Mesothelial cell of epicardium (in vitro differentiated cells): ENCODE measurements around the gene ADAP1. TPM values are rescaled to one million over a fixed set of nuclear protein-coding genes. Genes with fewer than 3 reads are reported as not detected.

Source experiments
- DNase-seq, 2 experiments: peaks; one replicate each; pipeline ENCODE4 v3.0.0; 2021; ENCODE audit warnings: low spot score in 2 of 2; ENCODE audit not compliant: unreplicated experiment in 2 of 2
- H3K27ac Mint-ChIP-seq: 2 replicates; pipeline ENCODE4 v1.8.0; 2021; ENCODE audit warnings: mixed read lengths
- H3K27me3 Mint-ChIP-seq: 2 replicates; pipeline ENCODE4 v1.8.0; 2021; ENCODE audit warnings: low read depth, mixed read lengths
- H3K36me3 Mint-ChIP-seq: 2 replicates; pipeline ENCODE4 v1.8.0; 2021; ENCODE audit warnings: mixed read lengths
- H3K4me1 Mint-ChIP-seq: 2 replicates; pipeline ENCODE4 v1.8.0; 2021; ENCODE audit warnings: mixed read lengths
- H3K4me3 Mint-ChIP-seq: 2 replicates; pipeline ENCODE4 v1.8.0; 2021; ENCODE audit warnings: mild to moderate bottlenecking, moderate library complexity, mixed read lengths
- H3K9me3 Mint-ChIP-seq: 2 replicates; pipeline ENCODE4 v1.8.0; 2021; ENCODE audit warnings: mixed read lengths
- total RNA-seq: library from RNA; stranded (reverse); gene quantifications from 3 replicates; pipeline ENCODE4 v1.2.1, GENCODE V29; 2021
- TF ChIP-seq, protein P1 (sequence below): fragments of 200-600 bp; sonication (generic); IDR thresholded peaks from one replicate; pipeline ENCODE4 v1.5.0; 2021; ENCODE audit warnings: antibody characterized with exemption; ENCODE audit not compliant: unreplicated experiment

The ADAP1 gene
- total RNA-seq, 1 donor from 2014 or later: 4.0 TPM

DNA sequence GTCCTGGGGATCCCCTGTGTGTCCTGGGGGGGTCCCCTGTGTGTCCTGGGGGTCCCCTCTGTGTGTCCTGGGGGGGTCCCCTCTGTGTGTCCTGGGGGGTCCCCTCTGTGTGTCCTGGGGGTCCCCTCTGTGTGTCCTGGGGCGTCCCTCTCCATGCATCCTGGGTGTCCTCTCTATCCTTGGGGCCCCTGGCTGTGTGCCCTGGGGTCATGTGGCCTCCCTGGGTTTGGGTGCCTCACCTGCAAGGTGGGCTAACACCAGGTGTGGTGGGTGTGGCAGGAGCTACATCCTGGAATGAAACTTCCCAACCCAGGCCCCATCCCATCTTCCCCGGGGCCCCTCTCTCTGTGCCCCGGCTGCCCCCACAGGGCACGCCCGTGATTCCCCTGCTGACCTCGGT lies 33.4 kb upstream of the ADAP1 start:
- Mint-ChIP-seq H3K9me3 (no peaks in the 10 kb centered on the region), H3K4me1 (peaks cover 4% of the 10 kb centered on the region), H3K27ac (no peak overlapping the region), H3K4me3 (no peak overlapping the region), H3K36me3 (no peaks in the 10 kb centered on the region), H3K27me3 (no peaks in the 10 kb centered on the region)
- TF ChIP-seq, protein P1, sequence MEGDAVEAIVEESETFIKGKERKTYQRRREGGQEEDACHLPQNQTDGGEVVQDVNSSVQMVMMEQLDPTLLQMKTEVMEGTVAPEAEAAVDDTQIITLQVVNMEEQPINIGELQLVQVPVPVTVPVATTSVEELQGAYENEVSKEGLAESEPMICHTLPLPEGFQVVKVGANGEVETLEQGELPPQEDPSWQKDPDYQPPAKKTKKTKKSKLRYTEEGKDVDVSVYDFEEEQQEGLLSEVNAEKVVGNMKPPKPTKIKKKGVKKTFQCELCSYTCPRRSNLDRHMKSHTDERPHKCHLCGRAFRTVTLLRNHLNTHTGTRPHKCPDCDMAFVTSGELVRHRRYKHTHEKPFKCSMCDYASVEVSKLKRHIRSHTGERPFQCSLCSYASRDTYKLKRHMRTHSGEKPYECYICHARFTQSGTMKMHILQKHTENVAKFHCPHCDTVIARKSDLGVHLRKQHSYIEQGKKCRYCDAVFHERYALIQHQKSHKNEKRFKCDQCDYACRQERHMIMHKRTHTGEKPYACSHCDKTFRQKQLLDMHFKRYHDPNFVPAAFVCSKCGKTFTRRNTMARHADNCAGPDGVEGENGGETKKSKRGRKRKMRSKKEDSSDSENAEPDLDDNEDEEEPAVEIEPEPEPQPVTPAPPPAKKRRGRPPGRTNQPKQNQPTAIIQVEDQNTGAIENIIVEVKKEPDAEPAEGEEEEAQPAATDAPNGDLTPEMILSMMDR: no peak
- no peak for DNase-seq

GRCh38 chr7:986766-987751 lies 32.6 kb upstream of the ADAP1 start:
- no peaks in the 10 kb centered on the region for H3K36me3 Mint-ChIP-seq
- H3K27me3 Mint-ChIP-seq: no peaks in the 10 kb centered on the region
- H3K4me3 Mint-ChIP-seq: no peak overlapping the region
- TF ChIP-seq, protein P1: no peak
- peaks cover 9% of the 10 kb centered on the region for H3K4me1 Mint-ChIP-seq
- no peaks in the 10 kb centered on the region for H3K9me3 Mint-ChIP-seq
- DNase-seq: no peak
- no peak overlapping the region for H3K27ac Mint-ChIP-seq

DNA sequence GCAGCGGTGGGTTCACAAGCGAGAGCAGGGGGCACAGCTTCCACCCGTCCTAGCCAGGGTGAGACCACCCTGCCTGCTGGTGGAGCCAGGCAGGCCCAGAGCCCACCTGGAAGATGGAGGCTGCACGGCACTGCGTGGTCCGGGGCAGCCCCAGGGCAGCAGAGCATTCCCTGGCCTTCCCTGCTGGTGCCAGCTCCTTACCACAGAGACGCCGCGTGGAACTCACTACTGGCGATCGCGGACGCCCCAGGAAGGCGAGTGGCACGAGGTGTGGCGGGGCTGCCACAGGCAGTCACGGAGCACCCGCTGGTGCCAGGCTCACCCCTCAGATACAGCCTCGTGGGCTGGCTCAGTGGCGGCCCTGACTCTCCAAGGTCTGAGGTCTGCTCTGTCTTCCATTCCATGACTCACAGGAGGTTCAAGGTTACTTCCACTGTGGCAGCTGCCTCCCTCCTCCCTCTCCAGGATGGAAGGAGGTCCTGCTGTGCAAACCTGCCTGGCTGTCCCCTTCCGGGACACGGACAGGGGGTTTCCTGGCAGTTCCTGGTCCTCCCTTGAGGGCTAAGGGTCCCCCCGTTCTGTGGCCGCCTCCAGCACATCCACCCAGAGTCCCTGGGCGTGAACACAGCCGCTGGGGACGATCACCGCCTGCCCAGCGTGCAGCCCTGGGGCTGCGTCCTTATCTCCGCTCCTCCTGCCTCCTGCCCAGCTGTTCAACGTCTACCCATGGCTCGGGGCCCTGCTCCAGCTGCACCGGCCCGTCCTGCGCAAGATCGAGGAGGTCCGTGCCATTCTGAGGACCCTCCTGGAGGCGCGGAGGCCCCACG lies 31.6 kb upstream of the ADAP1 start:
- no peaks in the 10 kb centered on the region for H3K27me3 Mint-ChIP-seq
- no peak for DNase-seq
- no peaks in the 10 kb centered on the region for H3K36me3 Mint-ChIP-seq
- H3K9me3 Mint-ChIP-seq: no peaks in the 10 kb centered on the region
- no peak overlapping the region for H3K27ac Mint-ChIP-seq
- TF ChIP-seq, protein P1: no peak
- peaks cover 9% of the 10 kb centered on the region for H3K4me1 Mint-ChIP-seq
- H3K4me3 Mint-ChIP-seq: no peak overlapping the region

DNA sequence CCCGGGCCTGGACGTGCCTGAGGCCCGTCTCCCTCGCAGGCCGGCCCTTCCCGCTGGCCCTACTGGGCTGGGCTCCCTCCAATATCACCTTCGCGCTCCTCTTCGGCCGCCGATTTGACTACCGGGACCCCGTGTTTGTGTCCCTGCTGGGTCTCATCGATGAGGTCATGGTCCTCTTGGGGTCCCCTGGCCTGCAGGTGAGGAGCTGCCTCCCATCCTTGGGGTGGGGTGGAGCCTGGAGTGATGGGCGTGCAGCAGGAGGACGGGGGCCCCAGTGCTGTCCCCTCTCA lies 30.6 kb upstream of the ADAP1 start:
- H3K36me3 Mint-ChIP-seq: no peaks in the 10 kb centered on the region
- no peak for DNase-seq
- peaks cover 9% of the 10 kb centered on the region for H3K4me1 Mint-ChIP-seq
- no peak overlapping the region for H3K27ac Mint-ChIP-seq
- no peak overlapping the region for H3K4me3 Mint-ChIP-seq
- H3K27me3 Mint-ChIP-seq: no peaks in the 10 kb centered on the region
- H3K9me3 Mint-ChIP-seq: no peaks in the 10 kb centered on the region
- TF ChIP-seq, protein P1: no peak

- Mint-ChIP-seq H3K4me1 (peaks cover 9% of the 10 kb centered on the region), H3K9me3 (no peaks in the 10 kb centered on the region), H3K4me3 (no peak overlapping the region), H3K27me3 (no peaks in the 10 kb centered on the region), H3K27ac (no peak overlapping the region), H3K36me3 (no peaks in the 10 kb centered on the region)
- DNase-seq: no peak
- TF ChIP-seq, protein P1: no peak
Observed at GRCh38 chr7:984361-985126, 30.1 kb upstream of the ADAP1 start.
